GM21367 (cell line): ENCODE results near the gene RALGAPA2.
A peak's percentile ranks its signal among the peaks of the same experiment; 100 is the strongest.

Source experiments
- ATAC-seq: cut with Tn5 transposase; IDR thresholded peaks from one replicate; pipeline ENCODE4 v1.9.1; 2021; ENCODE audit not compliant: unreplicated experiment

The RALGAPA2 gene

DNA sequence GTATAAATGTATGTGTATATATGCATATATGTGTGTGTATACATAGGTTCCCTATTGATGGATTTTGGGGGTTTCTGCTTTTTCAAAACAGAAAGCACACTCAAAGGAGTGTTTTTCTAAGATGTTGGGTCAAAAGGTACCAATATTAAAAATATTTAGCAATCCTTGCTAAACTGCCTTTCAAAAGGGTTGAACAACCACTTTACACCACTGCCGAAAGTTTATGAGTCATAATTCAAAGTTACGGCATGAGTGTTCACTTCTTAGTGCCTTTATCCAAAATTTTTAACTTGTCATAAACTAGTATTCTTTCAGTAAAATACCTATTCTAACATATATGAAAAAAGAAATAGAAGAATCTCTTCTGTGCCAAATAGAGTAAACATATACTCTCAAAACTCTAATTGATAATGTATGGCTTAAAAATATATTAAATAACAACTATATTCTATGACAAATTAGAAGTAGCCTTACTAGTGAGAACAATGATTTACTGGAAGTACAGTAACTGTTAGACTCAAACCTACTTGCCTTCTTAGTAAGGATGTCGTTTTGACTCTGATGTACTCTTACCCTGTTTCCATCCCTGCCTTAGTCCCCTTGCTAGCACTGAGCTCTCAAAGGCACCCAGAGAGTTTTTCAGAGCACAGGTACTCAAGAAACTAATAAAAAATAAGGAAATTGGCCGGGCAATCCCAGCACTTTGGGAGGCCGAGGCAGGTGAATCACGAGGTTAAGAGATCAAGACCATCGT, 208.5 kb downstream of the RALGAPA2 start:
- ATAC-seq = no peak

DNA sequence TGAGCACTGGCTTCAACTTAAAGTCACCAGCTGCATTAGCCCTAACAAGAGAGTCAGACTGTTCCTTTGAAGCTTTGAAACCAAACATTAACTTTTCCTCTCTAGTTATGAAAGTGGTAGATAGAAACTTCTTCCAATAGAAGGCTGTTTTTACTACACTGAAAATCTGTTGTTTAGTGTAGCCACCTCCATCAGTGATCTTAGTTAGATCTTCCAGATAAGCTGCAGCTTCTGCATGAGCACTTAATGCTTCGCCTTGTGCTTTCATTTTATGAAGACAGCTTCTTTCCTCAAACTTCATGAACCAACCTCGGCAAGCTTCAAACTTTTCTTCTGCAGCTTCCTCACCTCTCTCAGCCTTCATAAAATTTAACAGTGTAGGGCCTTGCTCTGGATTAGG, 211.3 kb downstream of the RALGAPA2 start:
- no peak for ATAC-seq

DNA sequence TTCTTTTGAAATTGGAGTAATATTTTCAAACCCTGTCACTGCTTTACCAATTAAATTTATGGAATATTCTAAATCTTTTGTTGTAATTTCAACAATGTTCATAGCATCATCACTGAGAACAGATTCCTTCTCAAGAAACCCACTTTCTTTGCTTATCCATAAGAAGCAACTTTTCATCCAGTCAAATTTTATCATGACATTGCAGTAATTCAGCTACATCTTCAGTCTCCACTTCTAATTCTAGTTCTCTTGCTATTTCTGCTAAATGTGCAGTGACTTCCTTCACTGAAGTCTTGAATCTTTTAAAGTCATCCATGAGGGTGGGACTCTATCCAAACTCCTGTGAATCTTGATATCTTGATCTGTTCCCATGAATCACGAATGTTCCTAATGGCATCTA, 212.1 kb downstream of the RALGAPA2 start:
- no peak for ATAC-seq

DNA sequence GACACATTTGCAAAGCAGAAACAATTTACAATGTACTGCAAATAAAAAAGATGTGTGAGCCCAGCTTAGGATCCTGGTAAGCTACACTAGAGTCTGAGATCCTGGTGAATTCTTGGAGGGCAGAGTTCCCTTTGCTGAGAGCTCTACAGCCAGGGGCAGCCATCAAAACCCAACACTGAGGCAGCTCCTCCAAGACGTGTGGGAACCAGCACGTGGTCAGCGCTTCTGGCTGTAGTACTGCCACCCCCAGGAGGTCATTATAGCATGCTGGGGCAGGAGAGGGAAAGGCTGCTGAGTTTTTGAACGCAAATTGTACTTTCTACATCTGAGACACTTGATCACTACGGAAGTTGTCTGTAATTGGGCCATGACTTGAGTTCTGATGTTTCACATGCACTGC, 213.0 kb downstream of the RALGAPA2 start:
- no peak for ATAC-seq

DNA sequence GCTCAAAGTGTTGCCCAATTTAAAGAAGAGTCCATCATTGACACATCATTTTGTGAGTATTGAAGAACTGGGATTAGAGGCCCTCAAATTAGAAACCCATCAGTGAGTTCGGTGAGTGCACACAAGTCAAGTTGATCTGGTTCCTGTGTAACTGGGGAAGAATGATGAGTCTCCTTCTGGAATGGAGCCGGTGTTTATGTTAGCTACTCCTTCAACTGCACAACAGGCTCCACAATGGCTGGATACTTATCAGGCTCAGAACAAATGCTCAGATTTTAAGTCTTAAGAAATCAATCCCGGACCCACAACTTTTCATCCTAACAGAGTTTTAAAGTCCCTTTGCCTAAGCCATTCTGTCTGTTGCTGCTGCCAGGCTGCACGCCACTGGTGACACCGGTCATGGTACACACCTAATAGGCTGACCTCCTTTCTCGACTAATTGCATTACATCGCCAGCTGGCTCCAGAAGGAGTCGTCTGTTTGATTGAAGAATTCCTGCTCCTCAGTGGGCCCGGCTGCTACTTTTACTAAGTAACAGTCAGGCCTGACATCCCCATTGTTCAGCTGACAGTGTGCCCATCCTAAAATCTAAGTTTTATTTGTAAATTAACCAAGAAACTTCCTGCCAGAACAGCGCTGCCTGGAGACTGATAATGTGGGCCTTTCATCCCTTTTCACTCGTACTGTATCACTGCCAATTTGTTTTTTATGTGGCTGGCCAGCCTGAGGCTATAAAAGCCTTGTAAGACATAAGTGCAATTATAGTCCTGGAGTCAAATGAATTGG, 214.2 kb downstream of the RALGAPA2 start:
- no peak for ATAC-seq

DNA sequence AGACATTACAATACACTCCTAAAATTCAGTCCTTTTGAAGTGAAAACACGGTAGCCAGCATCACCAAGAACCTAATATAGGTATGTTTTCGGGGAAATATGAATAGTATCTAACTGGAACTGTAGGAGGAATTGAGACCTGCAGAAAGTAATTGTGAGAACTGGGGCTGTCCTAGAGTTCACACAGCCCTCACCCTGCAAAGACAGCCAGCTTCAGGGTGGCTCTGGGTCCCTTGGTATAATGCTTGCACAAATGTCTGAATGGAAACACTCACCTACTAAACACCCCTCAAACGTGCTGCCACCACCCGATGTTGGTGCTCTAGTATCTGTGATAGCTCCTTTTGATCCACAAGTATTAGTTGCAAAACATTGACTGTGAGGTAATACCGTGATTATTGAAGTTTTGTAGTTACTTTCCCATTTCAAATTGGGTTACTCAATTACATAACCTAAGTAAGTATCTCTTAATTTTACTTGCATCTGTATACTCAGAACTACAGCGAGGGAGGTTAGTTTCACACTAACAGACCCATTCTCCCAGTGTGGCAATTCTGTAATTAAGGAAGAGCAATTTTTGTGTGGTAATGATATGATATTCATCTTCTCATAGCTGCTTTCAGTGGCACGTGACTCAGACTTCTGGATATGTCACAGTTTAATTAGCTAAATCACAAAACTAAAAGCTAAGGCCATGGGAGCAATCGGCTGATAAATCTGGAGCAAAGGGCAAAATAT, 215.0 kb downstream of the RALGAPA2 start:
- ATAC-seq = no peak

DNA sequence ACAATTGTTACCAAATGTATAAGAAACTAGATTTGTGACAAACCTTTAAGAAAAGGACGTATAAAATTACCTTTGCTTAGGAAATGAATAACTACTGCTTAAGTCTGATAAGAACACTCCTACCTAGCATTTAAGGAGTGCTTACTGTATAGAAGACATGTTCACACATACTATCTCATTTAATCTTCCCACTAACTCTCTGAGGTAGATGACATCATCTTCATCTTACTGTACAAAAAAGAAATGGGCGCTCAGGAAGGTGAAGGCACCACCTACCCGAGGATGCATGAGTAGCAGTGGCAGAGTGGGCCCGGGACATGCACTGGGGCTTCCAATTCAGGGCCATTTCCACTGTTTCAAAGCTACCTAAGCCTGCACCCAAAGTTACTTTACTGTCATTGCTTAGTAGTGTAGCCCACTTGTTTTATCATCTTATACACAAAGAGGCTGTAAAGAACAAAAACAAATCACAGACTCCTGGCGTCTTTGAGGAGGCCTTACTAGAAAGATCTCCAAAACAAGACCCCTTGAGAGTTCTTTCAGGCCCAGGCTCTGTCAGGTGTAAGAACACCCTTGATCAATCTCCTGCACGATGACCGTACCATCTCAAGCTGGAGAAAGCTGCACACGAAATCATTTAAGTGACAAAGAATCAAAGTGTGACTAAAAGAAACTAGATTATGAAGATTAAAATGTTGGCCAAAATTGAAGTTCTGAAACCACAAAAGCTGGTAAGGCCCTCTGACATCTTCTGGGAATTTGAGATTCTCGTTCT, 216.5 kb downstream of the RALGAPA2 start:
- ATAC-seq = no peak

DNA sequence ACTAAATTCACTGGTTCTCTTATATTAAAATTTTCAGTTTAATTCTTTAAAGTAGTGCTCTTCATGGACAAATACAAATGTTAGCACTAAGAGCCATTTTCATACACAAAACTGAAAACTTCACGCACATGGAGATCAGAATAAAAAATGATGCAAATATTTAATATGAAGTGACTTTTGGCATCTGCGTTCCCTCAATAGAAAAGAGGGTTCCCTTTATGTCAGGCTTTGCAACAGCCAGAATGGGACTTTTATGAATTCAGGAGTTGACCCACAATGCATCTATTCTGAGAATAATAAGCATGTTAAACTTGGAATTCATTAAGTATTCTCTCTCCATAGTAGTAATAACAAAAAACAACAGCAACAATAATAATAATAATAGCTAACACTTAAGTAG, 218.7 kb downstream of the RALGAPA2 start:
- ATAC-seq = no peak

DNA sequence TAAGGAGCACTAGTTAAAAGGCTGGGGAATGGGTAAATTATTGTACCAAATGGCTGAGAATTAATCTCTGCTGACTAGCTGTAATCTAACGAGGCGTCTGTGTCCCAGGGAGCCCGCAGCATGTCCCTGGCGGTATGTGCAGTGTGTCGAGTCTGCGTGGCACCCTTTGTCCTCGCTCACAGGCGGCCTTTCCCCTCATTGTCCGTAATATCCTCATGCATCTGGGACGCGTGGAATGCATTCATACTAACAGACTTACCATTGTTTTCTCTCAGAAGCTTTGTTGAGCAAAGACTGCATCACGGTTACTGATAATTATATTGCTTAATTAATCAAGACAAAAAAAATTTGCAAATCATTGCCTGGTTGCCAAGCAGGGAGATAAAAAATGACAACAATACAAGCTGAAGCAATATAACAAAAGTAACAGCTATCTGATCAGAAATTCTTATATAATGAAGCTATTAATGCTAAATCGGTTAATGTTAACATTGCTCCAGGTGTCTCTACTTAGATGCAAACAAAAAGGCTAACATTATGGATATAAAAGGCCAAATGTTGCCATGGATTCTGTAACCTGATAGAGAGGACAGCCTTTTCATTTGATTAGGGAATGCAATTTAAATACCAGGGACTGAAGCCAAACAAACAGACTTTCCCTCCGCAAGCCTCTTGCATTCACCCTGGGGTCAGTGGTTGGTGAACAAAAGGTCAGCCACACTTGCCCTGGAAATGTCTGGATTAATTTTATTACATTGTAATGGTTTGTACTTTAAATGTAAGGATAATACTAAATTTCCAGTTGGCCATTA, 219.7 kb downstream of the RALGAPA2 start:
- ATAC-seq = no peak

DNA sequence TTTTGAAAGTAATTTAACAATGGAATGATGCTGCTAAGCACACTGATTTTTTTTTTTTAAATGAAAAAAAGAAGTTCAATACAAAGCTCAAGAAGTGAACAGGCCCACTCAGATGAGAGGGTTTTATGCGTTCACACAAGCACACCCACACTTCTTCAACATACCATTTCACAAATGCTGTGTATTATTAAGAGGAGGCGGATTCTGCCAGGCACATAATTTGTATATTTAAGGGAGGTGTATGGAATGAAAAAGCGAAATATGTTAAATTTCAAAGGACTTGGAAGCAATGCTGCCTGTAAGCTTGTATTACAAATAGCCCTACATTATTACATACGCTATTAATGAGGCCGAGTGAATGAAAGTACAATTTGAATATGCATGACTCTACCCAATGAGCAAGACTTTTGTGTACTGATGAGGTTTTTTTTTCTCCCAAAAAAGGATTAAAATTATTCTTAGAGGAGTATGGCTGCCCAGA, 220.6 kb downstream of the RALGAPA2 start:
- ATAC-seq = no peak

DNA sequence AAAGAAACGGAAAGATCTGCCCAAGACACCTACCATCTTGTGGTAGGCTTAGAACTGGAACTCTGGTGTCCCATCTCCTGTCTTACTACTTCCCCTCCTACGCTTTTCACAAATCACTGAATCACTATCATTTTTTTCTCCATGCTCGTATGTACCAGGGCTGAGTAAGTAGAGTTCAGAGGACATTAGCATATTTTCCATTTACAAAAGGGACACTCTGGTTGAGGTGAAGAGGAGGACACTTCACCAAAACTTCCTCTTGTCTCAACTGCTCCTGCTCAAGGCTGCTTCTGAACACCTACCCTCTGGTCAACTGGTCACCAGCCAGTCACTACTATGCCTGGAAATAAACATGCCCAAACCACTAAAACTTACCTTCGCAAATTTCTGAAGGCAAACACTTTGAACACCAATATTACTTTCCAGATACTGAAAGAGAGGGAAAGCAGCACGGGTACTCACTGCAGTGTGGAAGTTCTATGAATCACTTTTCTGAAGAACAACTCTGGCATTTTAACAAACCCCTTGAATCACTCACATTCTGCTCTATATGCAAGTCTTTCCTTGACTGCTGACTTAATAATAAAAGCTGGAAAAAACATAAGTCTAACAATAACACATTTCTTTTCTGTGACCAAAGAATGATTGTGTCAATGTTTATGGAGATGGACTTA, 221.2 kb downstream of the RALGAPA2 start:
- ATAC-seq = no peak

DNA sequence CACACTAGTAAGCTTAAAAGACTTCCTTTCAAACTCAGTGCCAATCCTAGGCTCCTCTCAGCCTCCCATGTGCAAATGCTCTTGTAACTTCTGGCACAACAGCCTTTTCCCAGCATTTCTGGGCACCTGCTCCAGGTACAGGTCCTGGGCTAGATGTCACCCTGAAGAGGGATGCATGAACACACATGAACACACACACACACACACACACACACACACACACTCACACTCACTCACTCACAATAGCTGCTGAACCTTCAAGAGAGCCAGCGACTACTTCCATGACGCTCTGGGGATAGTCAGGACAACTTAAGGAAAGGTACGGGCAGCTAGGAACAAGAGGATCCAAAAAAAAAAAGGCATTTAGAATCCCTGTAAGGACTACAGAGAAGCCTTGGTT, 221.8 kb downstream of the RALGAPA2 start:
- ATAC-seq = no peak

DNA sequence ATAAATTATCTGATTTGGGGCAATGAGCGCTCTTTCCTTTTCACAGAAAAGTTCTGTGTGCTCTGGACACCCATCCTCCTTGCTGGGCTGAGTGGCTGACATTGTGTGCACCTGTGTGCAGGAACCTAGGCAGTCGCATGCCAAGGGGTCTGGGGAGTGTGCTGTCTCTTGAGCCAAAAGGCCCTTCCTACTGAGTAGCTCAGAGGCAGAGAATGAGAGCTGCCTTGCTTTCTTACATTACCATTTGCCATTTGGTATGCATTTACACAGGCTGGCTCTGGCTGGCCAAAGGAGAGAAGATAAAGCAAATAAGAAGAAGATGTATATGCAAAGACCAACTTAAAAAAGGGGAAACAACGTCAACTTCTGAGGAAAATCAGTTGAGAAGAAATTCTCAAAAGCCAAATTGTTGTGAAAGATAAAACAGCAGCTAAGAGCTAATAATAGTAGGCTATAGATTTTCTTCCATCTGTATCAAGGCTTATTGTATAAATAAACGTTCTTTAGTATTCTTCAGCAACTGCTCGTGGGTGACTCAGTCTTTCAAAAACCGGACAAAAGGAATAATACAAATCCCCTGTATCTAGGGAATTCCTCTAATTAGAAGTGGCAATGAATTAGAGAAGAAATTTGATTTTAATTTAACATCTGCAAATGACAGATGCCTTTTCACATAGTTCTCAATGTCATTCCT, 222.6 kb downstream of the RALGAPA2 start:
- ATAC-seq = no peak

DNA sequence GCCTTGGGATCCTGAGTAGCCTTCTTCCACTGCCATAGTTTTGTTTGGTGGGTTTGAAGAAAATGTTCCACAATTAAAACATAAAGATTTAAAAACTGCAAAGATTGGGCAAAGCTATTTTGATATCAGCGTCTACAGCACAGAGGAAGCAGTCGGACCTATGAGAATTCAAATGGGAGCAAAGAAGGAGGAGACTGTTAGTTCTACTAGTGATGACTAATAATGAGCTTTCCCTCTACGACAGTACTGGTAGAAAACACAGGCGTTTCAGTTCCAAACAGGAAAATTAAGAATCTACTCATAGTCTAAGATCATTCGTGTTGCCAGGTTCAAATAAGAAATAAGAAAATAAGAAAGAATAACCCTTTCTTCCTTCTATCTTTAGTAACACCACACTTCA, 223.4 kb downstream of the RALGAPA2 start:
- peak; percentile 82 for ATAC-seq

DNA sequence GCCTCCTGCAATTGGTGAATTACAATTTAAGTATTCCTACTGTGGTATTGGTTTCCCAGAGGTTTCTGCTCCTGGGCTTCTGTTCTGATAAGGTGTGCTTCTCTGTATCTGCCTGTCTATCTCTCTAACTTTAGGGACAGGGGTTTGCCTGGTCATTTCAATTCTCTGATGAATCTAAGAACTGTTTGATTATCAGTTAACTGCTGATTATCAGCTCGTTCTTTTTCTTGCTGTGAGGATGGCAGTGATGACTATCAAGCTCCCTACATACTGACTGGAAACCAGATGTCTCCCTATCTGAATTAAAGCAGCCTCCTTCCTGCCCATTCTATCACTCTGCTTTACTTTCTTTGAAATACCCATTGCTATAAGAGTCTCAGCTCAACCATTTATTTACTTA, 224.1 kb downstream of the RALGAPA2 start:
- ATAC-seq = no peak

DNA sequence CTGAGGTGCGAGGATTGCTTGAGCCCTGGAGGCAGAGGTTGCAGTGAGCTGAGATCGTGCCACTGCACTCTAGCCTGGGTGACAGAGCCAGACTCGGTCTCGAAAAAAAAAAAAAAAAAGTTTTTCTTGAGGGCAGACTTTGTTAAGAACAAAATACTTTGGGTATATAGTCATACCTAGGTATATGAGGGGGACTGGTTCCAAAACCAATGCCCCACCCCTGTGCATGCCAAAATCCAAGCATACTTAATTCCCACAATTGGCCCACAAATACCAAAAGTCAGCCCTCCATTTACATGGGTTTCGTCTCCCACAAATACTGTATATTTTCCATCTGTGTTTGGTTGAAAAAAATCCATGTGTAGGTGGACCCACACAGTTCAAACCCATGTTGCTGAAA, 224.6 kb downstream of the RALGAPA2 start:
- no peak for ATAC-seq

DNA sequence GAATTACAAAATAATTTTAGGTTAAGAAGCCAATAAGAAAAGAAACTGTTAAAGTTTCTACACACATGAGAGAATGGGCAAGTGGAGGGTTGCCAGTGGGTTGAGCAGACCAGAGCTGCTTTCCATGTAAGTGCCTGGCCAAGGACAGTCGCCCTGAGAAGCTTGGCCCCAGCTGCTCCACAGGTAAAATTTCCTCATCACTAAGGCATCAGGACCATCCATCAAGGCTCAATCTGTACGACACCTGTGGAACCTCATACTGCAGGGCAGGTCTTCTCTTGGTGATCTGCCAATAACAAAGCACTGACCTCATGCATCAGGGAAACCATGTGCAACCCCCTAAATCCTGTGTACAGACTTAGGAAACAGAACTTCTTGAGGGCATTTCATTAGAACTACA, 229.1 kb downstream of the RALGAPA2 start:
- ATAC-seq = no peak

DNA sequence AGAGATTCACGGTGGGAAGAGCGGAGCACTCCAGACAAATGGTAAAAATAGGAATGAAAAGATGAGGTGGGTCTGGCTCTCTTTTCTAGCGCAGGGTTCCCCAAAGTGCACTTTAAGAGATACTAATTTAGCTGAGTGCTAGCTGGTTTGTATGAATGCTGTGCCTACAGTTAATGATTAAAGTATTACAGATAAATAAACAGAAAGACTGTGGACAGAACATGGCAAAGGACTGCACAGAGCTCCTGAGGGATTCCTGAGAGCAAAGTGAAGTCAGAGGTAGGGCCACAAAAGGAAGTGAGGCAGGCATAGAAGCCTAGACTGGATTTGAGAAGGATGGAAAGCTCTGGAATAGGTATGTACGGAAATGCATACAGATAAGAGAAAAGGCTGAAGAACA, 230.0 kb downstream of the RALGAPA2 start:
- no peak for ATAC-seq

DNA sequence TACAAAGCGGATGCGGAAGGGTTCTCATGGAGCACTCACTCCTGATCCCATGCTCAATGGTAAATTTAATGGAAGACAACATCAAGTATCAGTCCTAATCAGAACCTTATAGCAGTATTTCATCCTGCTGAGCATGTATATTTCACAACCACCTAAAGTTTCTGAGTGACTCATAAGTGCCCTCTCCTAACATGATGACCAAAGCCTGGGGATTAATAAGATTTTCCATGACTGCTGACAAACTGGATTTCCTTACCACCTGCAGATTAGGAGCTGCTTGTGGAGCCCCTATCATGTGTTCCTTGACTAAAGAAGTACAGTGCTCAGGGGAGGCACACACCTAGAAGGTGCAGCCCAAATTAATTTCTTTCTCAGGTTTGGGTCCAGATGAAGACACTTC, 231.8 kb downstream of the RALGAPA2 start:
- ATAC-seq = no peak
